PC-9 (cell line): ENCODE results near the gene ERGIC1.

Experiments
- EZH2 ChIP-seq: fragments of 200-600 bp; sonication (generic); IDR thresholded peaks from 2 replicates; pipeline ENCODE4 v1.8.0; 2017; ENCODE audit warnings: antibody characterized with exemption, low read depth
- TF ChIP-seq, protein P1 (sequence below): fragments of 200-600 bp; sonication (generic); conservative IDR thresholded peaks from 2 replicates; pipeline ENCODE4 v1.6.1; 2017; ENCODE audit warnings: mixed run types, antibody characterized with exemption, mild to moderate bottlenecking, moderate library complexity

DNA sequence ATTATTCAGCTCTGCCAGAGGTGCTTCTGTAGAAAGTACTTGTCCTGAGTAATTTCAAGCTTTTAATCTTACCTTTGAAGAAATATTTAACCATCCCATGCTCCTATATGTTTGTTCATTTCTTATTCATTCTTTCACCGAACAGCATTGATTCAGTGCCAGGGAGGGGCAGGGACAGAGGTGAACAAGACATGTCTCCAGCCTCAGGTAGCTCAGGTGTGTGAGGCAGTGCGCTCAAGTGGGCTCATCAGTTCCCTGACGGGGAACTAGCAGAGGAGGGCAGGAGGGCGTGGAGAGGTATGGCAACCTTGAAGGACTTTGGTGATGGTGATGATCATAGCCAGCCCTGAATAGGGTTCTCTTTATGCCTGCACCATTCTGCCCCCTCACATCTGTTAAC, 25.9 kb downstream of the ERGIC1 start:
- TF ChIP-seq, protein P1, sequence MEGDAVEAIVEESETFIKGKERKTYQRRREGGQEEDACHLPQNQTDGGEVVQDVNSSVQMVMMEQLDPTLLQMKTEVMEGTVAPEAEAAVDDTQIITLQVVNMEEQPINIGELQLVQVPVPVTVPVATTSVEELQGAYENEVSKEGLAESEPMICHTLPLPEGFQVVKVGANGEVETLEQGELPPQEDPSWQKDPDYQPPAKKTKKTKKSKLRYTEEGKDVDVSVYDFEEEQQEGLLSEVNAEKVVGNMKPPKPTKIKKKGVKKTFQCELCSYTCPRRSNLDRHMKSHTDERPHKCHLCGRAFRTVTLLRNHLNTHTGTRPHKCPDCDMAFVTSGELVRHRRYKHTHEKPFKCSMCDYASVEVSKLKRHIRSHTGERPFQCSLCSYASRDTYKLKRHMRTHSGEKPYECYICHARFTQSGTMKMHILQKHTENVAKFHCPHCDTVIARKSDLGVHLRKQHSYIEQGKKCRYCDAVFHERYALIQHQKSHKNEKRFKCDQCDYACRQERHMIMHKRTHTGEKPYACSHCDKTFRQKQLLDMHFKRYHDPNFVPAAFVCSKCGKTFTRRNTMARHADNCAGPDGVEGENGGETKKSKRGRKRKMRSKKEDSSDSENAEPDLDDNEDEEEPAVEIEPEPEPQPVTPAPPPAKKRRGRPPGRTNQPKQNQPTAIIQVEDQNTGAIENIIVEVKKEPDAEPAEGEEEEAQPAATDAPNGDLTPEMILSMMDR, result no peak
- no peak for TF ChIP-seq EZH2
